GM23338 (cell line): ENCODE results near the gene KIAA1217. TPM values are rescaled to one million over a fixed set of nuclear protein-coding genes. Genes with fewer than 3 reads are reported as not detected.

Experiments
- EZH2 ChIP-seq: fragments of 200-600 bp; sonication (generic); IDR thresholded peaks from one replicate; pipeline ENCODE4 v1.8.0; 2017; ENCODE audit warnings: antibody characterized with exemption, mild to moderate bottlenecking, low read depth; ENCODE audit not compliant: unreplicated experiment
- EZH2phosphoT487 ChIP-seq: fragments of 200-600 bp; sonication (generic); IDR thresholded peaks from one replicate; pipeline ENCODE4 v1.8.1; 2018; ENCODE audit warnings: antibody characterized with exemption; ENCODE audit not compliant: unreplicated experiment
- JUNB ChIP-seq: IDR thresholded peaks from one replicate; pipeline ENCODE4 v1.6.1; 2016; ENCODE audit warnings: antibody characterized with exemption; ENCODE audit not compliant: unreplicated experiment
- STAT1 ChIP-seq: IDR thresholded peaks from one replicate; pipeline ENCODE4 v1.6.1; 2016; ENCODE audit warnings: antibody characterized with exemption; ENCODE audit not compliant: unreplicated experiment
- ZNF114 ChIP-seq: fragments of 250-450 bp; sonication (Bioruptor Pico); IDR thresholded peaks from 2 replicates; pipeline ENCODE4 v1.5.0; 2020; ENCODE audit warnings: mild to moderate bottlenecking, moderate library complexity
- ZNF462 ChIP-seq: fragments of 250-450 bp; sonication (Bioruptor Pico); IDR thresholded peaks from 2 replicates; pipeline ENCODE4 v1.5.0; 2020; ENCODE audit warnings: mild to moderate bottlenecking, moderate library complexity
- polyA plus RNA-seq: library from polyadenylated mRNA; unstranded; fragments of >200 nt; fragmentation: Nextera tagmentation; extraction: Ambion mirVana; gene quantifications from 2 replicates; pipeline ENCODE4 v1.2.1, GENCODE V29; 2016
- total RNA-seq: library from RNA; depleted of rRNA; stranded (reverse); fragments of >200 nt; shearing (Covaris generic); gene quantifications from 2 replicates; pipeline ENCODE4 v1.2.3, GENCODE V29; 2014
- TF ChIP-seq, protein P1 (sequence below): IDR thresholded peaks from 2 replicates; pipeline ENCODE4 v1.6.1; 2016; ENCODE audit warnings: antibody characterized with exemption
- TF ChIP-seq, protein P2 (sequence below), 2 experiments: fragments of 200-600 bp in 1 of 2; sonication (generic) in 1 of 2; conservative IDR thresholded peaks; 2 replicates each; pipeline versions ENCODE4 v1.5.1 to v1.6.1; 2016 to 2017; ENCODE audit warnings: antibody characterized with exemption in 2 of 2, low read depth in 2 of 2, mild to moderate bottlenecking in 2 of 2, moderate library complexity in 1 of 2

The KIAA1217 gene
- total and polyA plus RNA-seq, 2 experiments from 2014 or later, result 6.4 to 9.1 TPM

DNA sequence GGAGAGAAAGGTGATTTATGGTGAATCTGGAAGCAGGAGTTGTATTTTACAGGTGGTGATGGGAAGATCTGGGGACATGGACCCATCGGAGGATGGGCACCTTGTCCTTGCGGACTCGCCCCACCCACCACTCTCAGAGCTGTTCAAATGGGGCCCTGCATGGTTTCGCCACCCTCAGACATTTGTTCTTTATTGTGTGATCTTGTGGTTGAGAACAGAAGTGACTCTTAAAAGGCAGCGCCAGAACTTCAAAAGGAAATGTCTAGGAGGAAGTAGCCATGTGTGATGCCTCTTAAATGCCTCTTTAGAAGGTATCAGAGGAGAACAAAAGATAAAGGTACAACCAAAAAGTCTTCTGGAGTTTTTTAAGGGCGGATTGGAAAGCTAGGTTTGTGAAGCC, 205.7 kb downstream of the KIAA1217 start (continued):
- TF ChIP-seq ZNF462 (CRISPR knock-in tag) (no peak), EZH2phosphoT487 (no peak), STAT1 (no peak), JUNB (no peak), EZH2 (no peak), ZNF114 (no peak)
- TF ChIP-seq, protein P1, sequence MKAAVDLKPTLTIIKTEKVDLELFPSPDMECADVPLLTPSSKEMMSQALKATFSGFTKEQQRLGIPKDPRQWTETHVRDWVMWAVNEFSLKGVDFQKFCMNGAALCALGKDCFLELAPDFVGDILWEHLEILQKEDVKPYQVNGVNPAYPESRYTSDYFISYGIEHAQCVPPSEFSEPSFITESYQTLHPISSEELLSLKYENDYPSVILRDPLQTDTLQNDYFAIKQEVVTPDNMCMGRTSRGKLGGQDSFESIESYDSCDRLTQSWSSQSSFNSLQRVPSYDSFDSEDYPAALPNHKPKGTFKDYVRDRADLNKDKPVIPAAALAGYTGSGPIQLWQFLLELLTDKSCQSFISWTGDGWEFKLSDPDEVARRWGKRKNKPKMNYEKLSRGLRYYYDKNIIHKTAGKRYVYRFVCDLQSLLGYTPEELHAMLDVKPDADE, result no peak
- TF ChIP-seq, protein P2, sequence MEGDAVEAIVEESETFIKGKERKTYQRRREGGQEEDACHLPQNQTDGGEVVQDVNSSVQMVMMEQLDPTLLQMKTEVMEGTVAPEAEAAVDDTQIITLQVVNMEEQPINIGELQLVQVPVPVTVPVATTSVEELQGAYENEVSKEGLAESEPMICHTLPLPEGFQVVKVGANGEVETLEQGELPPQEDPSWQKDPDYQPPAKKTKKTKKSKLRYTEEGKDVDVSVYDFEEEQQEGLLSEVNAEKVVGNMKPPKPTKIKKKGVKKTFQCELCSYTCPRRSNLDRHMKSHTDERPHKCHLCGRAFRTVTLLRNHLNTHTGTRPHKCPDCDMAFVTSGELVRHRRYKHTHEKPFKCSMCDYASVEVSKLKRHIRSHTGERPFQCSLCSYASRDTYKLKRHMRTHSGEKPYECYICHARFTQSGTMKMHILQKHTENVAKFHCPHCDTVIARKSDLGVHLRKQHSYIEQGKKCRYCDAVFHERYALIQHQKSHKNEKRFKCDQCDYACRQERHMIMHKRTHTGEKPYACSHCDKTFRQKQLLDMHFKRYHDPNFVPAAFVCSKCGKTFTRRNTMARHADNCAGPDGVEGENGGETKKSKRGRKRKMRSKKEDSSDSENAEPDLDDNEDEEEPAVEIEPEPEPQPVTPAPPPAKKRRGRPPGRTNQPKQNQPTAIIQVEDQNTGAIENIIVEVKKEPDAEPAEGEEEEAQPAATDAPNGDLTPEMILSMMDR (conservative IDR thresholded peaks at IDR 0.05; ENCODE audit: low read depth in 2 of 2), result no peak
